Sciatic nerve (tissue), 2 donors: ENCODE measurements around the gene SLC4A3. TPM values are rescaled to one million over a fixed set of nuclear protein-coding genes. Genes with fewer than 3 reads are reported as not detected.
A peak's percentile ranks its signal among the peaks of the same experiment; 100 is the strongest.
"Not testable (repeated sequence)": the region's sequence is repeated elsewhere in the genome, so short reads cannot be mapped to it uniquely, and the experiment has no call there.

Experiments used
- ATAC-seq: fragments of 200-7000 bp; cut with Tn5 transposase; one replicate; pipeline ENCODE4 v1.9.1; 2020; ENCODE audit warnings: mild to moderate bottlenecking, moderate library complexity
- DNase-seq: peaks from one replicate; pipeline ENCODE4 v3.0.0-alpha.2; 2020; ENCODE audit warnings: low spot score
- intact Hi-C: fragments of 100-400 bp; cut with DNase I; formaldehyde crosslinking; loops from one replicate; pipeline ENCODE4 v1.14.2; 2022
- total RNA-seq: library from RNA; stranded (reverse); fragmentation: NEBNext Ultra II Directional; extraction: Animal tissue kit (Norgen Biotek cat#: 25700); gene quantifications from one replicate; pipeline ENCODE4 v1.2.1, GENCODE V29; 2021
- donor health status: DM: no; HTN: no; CAD: no.
- donor health status: DM: no; HTN: no; CAD: no.

The SLC4A3 gene
- total RNA-seq, 1 donor from 2014 or later: 6.7 TPM

DNA sequence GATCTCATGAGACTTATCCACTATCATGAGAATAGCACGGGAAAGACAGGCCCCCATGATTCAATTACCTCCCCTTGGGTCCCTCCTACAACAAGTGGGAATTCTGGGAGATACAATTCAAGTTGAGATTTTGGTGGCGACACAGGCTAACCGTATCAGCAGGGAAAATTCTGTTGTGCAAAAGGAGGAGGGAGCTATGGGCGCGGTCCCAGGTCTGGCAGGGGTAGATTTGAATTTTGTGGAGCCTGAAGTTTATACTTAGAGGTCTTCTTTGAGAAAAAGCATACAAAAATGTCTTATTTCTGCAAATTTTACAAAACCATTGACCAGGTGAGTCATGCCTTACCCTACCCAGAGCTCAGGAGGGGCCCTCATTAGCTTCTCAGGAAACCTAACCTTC, 36.6 kb downstream of the SLC4A3 start:
- DNase-seq (no peak), ATAC-seq (no peak)
- intact Hi-C loops: no loop called here

DNA sequence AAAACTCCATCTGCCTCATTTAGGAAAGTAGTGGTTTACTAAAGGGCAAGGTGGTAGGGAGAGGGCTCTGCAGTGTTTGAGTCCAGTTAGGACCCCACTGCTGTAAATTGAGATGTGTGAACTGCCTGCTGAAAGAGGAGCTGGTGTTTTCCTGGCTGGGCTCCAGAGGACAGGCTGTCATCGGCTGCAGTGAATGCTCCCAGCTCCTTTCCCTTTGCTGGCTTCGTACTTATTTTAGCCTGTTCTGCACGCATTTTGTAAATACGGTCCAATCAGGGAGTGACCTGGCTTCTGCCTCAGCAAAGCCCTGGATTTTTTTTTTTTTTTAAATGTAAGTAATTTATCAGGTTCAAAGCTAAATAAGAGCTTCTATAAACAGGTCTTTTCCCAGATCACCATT, 37.5 kb downstream of the SLC4A3 start:
- ATAC-seq (peak; percentile 34), DNase-seq (no peak)
- intact Hi-C loops: no loop called here

DNA sequence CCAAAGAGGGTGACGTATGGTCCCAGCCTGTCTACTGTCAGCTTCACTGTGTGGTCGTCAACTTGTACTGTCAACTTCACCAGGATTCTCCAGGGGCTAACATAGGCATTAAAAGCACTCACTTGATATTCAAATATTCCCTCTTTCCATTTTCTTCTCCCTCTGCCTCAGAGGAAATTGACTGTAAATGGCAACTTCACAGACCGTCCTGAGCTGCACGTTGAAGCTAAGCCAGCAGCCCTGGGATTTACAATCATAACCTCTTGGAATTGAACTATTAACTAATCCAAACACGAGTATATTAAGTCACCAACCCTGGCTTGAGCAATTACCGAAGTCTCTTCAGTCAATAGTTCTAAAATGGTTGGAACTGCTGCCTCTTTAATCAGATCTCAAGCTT, 38.5 kb downstream of the SLC4A3 start:
- DNase-seq (no peak), ATAC-seq (no peak)
- intact Hi-C loops: no loop called here

DNA sequence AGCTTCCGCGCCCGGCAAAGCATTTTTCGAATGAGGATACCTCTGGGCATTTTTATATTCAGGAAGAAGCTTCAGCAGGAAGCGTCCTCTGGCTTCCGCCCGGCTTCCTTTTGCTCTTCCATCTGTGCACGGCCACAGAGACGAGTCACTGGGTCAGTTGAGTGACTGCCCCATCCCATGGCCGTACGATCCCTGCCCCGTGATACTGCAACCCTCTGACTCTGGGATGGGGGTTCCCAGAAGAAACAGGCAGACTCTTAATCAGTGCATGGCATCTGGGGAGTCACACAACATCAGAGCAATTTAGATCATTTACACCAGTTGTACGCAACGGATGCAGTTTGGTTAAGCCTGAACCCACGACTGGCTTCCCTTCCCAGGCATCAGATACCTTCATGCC, 40.9 kb downstream of the SLC4A3 start:
- DNase-seq (no peak), ATAC-seq (no peak)
- intact Hi-C loops: no loop called here

DNA sequence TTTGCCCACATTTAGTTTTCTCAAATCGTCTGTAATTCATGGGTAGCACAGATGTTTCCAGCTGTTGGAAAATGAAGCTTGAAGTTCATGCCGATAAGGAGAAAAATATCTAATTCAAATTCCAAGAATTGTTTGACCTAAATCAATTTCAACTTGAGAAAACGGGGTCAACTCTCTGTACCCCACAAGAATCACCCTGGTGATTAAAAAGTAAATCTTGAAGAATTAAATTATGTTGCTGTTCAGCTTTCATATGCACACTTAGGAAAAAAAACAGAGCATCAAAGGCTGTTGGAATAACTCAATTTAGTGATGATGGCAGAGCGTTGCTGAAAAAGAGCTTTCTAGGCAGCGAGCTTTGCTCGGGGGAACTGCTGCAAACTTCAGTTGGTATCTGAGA, 43.0 kb downstream of the SLC4A3 start:
- ATAC-seq (no peak), DNase-seq (no peak)
- intact Hi-C loops: no loop called here

DNA sequence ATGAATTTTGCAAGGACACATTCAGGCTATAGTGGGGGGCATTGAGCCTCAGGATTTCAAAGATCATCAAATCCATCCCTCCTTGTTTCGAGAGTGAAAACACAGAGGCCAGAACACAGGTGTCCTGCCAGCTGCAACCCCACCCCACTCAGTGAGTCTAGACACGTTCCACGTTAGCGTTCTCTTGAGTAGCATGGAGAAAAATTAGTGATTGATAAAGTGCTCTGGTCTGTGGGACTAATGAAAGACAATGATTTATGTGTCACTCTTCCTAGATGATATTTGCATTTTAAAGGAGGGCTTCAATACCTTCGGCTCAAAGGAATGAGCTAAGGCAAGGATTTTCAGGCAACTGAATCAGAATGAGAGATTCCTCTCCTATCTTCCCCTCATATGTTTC, 43.8 kb downstream of the SLC4A3 start:
- intact Hi-C loops: no loop called here
- ATAC-seq (no peak), DNase-seq (no peak)

DNA sequence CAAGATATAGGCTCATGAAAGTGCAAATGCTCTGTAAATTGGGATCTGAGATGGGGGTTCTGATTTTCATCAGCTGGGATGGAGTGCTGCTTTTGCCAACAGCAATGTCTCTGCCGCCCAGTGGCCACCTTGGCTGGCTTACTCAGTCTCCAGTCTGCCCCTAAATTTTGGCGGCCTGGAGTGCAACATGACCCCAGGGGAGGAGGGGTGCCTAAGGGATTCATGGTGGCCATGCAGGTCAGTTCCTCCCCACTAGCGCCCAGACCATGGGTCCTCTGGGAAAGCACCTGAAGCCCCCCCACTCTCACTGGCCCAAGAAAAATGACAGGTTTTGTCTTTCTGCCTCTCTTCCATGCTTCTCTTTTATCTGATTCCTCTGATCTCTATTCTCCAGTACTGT, 45.0 kb downstream of the SLC4A3 start:
- intact Hi-C loops: no loop called here
- DNase-seq: no peak
- no peak for ATAC-seq

DNA sequence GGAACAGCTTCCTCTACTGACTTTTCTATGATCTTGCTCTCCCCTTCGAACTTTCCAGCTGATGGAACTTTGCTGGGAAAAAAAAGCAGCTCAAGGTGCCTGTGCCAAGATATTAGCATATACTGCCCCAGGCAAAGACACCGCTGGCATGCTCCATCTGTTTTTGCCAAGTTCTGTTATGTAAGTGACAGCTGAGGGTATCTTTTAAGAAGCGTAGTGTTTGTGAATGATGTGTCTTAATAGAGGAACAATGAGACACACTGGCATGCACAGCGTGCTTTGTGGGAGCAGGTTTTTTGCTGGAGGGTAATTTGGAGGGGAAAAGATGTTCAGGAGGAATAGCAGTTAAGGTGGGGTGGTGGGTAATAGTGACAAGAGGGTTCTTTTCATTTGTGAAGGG, 47.8 kb downstream of the SLC4A3 start:
- ATAC-seq: no peak
- DNase-seq: no peak
- intact Hi-C loops: no loop called here

DNA sequence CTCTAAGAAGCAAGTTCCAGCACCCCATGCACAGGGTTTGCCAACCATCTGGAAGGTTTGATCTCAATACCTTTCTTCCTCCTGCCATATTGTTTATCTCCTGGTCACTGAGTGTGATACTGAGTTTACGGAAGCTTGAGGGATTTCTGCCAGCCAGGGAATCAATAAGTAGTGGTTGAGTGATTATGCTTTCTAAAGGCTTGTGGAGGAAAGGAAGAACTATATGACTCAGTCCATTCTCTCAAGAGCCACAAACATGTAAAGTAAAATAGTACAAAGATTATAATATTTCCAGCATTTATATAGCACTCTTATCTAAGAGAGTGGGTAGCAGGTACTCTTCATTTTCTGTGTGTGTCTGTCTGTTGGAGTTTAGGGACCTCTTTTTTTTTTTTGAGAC, 49.2 kb downstream of the SLC4A3 start:
- ATAC-seq (no peak), DNase-seq (no peak)
- intact Hi-C loops: no loop called here

DNA sequence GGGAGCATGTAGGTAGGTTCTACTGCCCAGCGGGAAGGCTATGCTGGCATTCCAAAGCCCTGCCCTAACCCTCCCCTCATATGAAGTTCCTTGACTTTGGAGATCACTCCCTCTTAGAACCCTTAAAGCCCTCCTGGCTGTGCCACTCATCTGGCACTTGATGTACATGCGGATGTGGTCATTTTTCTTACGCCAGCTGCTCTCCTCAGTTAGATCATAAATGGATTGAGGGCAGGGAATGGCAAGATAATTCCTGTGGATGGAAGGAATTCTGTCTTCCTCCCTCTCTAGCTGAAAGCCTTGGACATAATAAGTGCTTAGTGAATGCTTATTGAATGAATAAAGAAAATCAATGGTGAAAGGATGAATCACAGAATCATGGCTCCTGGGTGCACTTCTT, 51.6 kb downstream of the SLC4A3 start:
- DNase-seq: no peak
- intact Hi-C loops: no loop called here
- no peak for ATAC-seq

DNA sequence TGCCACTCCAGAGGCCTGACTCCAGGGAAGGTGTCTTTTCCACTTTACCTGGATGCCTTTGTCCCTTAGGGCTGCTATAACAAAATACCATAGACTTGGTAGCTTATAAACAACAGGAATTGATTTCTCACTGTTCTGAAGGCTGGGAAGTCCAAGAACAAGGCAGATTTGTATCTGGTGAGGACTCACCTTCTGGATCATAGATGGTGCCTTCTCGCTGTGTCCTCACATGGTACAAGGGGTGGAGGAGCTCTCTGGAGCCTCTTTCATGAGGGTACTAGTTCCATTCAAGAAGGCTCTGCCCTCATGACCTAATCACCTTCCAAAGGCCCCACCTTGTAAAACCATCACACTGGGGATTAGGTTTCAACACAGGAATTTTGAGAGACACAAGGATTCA, 52.1 kb downstream of the SLC4A3 start:
- DNase-seq (no peak), ATAC-seq (no peak)
- intact Hi-C loops: no loop called here

DNA sequence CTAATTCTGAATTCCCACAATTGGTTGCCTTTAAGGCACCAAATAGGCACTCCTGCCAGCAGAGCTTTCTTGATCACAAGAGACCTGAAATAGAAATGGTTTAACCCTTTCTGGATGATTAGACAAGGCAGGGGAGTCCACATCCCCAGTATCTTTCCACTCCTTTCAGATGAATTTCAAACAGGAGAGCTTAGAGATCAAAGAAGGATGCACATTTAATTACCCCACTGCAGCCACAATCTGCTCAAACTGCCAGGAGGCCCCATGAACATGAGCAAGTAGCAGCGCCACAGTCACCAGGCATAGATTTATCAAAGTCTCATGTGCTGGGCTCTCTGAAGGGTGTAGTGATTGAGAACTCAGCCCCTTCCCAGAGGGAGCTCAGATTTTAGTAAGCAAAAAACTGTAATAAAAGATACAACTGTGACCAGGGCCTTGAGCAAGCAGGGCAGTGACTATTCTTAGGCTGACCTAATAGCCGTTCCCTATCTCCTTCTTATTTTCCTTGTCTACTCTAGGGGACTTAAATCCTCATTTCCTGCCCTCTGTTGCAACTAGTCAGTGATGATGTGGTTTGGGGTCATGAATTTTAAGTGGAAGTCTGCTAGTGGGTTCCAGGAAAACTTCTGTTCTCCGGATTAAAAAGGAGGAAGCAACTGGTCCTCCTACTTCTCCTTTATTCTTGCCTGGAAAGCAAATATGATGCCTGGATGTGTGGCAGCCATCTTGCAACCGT, 53.7 kb downstream of the SLC4A3 start:
- intact Hi-C loops: no loop called here
- DNase-seq: no peak
- ATAC-seq: no peak

DNA sequence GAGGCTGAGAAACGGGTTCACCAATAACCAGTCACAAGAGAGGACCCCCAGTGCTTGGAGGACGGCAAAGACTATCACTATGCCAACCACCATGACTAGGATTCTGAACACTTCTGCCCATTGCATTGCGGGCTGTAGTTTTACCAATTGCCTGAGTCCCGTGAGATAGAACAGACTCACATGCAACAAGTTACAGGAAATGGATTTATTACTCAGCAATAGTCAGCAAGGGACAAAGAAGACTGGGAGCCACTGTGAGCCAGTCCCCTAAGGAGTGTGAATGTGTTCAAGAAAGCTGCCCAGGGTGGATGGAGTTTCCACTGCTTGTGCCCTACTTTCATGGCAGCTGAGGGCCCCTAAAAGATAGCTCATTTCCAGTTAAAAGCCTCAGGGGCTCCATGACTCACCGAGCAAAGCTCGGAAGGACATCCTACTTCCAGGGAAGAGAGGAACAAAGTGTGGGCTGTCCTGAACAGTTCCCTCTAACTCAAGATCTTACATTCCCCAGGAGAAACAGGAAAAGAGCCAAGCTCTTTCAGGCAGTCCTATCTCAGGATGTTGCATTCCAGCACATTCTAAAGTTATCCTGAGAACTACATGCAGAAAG, 54.4 kb downstream of the SLC4A3 start:
- ATAC-seq: no peak
- intact Hi-C loops: no loop called here

DNA sequence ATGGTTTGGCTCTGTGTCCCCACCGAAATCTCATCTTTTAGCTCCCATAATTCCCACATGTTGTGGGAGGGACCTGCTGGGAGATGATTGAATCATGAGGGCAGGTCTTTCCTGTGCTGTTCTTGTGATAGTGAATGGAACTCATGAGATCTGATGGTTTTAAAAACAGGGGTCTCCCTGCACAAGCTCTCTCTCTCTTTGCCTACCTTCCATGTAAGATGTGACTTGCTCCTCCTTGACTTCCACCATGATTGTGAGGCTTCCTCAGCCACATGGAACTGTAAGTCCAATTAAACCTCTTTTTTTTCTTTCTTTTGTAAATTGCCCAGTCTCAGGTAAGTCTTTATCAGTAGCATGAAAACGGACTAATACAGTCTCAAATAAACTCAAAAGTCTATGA, 56.0 kb downstream of the SLC4A3 start:
- intact Hi-C loops, DNase-seq, ATAC-seq: not testable (repeated sequence)

More for the DNA sequence above, 54.4 kb downstream of the SLC4A3 start:
- no peak for DNase-seq

DNA sequence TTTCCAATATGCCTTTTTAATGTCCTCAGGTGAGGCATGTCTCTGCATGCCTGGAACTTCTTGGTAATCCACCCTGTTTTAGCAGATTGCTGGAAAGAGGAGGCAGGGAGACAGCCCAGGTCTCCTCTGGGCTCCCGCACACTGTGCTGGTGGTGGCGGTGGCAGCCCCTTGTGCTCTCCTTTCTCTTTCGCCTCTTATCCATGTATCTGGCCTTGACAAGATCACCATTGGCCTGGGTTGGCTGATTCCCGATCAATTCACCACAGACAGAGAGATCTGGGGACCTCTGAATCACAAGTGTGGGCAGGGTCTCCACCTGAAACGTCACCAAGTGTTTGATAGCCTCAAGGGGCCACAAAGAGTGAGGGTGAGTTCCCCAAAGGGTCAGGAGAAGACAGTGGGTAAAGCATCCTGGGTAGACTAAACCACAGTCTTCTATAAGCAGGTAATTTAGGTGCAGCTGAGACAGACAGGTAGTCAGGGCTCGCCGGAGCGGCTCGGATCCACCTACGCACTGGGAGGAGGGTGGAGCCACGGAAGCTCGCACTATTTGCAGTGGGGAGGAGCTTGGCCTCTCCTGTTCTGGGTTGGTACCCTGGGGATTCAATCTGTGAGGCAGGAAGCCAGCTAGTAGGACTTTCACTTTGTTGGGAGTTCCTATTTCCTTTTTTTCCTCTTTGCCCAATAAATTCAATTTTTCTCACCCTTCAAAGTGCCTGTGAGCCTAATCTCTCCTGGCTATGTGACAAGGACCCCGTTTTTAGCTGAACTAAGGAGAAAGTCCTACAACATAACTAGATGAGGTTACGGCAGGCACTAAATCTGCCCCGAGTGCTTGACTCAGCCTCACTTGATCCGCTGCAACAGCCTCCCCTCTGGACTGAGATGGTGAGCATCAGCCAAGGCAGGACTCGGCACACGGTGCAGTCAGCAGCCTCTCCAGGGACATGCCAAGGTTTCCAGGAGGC, 57.6 kb downstream of the SLC4A3 start:
- intact Hi-C loops: no loop called here
- ATAC-seq: peak; percentile 88
- DNase-seq: peak; percentile 82

DNA sequence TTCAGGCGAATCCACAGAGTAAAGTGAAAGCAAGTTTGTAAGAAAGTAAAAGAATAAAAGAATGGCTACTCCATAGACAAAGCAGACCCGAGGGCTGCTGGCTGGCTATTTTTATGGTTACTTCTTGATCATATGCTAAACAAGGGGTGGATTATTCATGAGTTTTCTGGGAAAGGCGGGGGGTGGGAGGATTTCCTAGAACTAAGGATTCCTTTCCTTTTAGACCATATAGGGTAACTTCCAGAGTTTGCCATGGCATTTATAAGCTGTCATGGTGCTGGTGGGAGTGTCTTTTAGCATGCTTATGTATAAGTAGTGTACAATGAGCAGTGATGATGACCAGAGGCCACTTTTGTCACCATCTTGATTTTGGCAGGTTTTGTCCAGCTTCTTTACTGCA, 59.8 kb downstream of the SLC4A3 start:
- intact Hi-C loops: no loop called here
- DNase-seq: no peak
- ATAC-seq: no peak

DNA sequence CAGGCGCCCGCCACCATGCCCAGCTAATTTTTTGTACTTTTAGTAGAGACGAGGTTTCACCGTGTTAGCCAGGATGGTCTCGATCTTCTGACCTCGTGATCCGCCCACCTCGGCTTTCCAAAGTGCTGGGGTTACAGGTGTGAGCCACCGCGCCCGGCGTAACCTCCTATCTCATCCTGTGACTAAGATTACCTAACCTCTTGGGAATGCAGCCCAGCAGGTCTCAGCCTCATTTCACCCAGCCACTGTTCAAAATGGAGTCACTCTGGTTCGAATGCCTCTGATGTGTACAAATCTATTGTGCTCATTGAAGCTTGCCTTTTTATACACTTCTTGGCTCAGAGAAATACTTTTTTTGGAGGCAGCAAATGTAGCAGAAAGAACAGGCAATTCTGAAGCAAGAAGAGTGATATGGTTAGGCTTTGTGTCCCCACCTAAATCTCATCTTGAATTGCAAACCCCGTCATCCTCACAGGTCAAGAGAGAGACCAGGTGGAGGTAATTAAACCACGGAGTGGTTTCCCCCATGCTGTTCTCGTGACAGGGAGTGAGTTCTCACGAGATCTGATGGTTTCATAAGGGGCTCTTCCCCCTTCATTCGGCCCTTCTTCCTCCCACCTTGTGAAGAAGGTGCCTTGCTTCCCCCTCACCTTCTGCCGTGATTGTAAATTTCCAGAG, 60.6 kb downstream of the SLC4A3 start:
- ATAC-seq (no peak), DNase-seq (no peak)
- intact Hi-C loops: no loop called here

DNA sequence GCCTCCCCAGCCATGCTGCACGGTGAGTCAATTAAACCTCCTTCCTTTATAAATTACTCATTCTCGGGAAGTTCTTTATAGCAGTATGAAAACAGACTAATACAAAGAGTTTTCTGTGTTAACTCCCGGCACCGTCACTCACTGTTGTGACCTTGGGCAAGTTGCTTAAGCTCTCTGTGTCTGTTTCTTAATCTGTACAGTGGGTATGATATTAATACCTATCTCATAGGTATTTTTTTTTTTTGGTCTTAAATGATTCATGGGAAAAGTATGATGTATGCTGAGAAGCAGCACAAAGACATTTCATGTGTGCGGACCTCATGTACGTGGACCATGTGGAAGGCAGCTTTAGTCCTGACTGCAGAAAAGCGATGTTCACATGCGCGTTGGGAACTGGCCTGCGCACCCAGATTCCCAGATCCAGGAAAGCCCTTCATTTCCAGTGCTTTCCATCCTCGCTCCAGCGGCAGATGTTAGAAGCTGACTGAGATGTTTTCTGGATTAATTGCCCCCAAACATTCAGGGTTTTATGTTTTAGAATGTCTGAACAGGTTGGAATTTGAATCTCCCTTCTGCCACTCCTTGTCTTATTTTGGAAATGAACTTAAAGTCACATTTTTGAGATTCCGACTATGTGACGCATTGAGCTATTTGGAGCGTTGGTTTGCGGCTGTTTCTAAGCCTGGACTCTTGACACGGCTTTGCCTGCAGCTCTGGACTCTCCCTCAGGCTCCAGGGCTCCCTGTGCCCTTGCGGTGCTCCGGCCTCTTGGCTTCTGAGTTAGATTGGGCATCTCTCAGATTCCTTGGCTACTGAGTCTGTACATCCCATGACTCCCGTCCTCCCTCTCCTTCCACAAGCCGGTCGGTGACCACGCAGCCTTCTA, 61.4 kb downstream of the SLC4A3 start:
- DNase-seq: no peak
- intact Hi-C loops: no loop called here

More for the DNA sequence above, 61.4 kb downstream of the SLC4A3 start:
- peak; percentile 23 for ATAC-seq
